RWPE2 (cell line): ENCODE data around the gene TSSK6.

Experiments
- ATAC-seq: fragments of 200-7000 bp; cut with Tn5 transposase; 3 replicates; pipeline ENCODE4 v1.9.1; 2021; ENCODE audit warnings: low read depth
- DNase-seq: peaks from one replicate; pipeline ENCODE4 v3.0.0-alpha.2; 2020; ENCODE audit warnings: low spot score
- H3K27ac ChIP-seq: fragments of 450-650 bp; 2 replicates; pipeline ENCODE4 v1.5.1; 2017; ENCODE audit warnings: mild to moderate bottlenecking; ENCODE audit not compliant: poor library complexity, severe bottlenecking
- H3K27me3 ChIP-seq: fragments of 250-450 bp; sonication (Bioruptor Pico); 2 replicates; pipeline ENCODE4 v1.5.1; 2021; ENCODE audit warnings: mild to moderate bottlenecking, moderate library complexity; ENCODE audit not compliant: insufficient read depth, poor library complexity, severe bottlenecking
- H3K36me3 ChIP-seq: fragments of 250-450 bp; sonication (Bioruptor Pico); 2 replicates; pipeline ENCODE4 v1.5.1; 2020; ENCODE audit warnings: low read depth, mild to moderate bottlenecking, moderate library complexity
- H3K4me1 ChIP-seq: fragments of 250-450 bp; sonication (Bioruptor Pico); 2 replicates; pipeline ENCODE4 v1.5.1; 2021; ENCODE audit warnings: mild to moderate bottlenecking, moderate library complexity; ENCODE audit not compliant: insufficient read depth, poor library complexity, severe bottlenecking
- H3K4me3 ChIP-seq: fragments of 250-450 bp; sonication (Bioruptor Pico); 2 replicates; pipeline ENCODE4 v1.5.1; 2021; ENCODE audit warnings: mild to moderate bottlenecking, moderate library complexity; ENCODE audit not compliant: severe bottlenecking
- H3K9me3 ChIP-seq: fragments of 250-450 bp; sonication (Bioruptor Pico); 2 replicates; pipeline ENCODE4 v1.5.1; 2021; ENCODE audit warnings: mild to moderate bottlenecking, moderate library complexity; ENCODE audit not compliant: severe bottlenecking
- TF ChIP-seq, protein P1 (sequence below): fragments of 450-650 bp; IDR thresholded peaks from one replicate; pipeline ENCODE4 v1.5.1; 2017; ENCODE audit warnings: mild to moderate bottlenecking, moderate library complexity; ENCODE audit not compliant: poor library complexity, severe bottlenecking

TSSK6 gene

DNA sequence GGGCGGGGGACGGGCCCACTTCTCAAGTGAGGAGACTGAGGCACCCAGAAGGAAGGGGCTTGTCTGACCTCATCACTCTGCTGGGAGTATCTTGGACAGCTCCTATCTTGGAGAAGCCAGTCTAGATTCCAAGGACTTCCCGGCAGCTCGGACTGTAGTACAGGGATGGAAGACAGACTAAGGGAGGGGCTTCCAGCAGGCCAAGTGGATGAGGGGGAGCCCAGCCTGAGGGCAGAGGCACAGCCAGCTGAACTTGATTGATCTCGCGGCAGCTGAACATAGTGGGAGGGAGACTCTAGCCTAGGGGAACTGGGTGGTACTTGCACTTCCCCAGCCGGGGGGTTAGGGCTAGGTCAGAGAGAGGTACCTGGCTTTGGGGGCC lies 23.4 kb upstream of the TSSK6 start:
- H3K4me3 ChIP-seq: no peak overlapping the region
- H3K9me3 ChIP-seq: no peaks in the 10 kb centered on the region
- H3K27me3 ChIP-seq: peaks cover 18% of the 10 kb centered on the region
- TF ChIP-seq, protein P1, sequence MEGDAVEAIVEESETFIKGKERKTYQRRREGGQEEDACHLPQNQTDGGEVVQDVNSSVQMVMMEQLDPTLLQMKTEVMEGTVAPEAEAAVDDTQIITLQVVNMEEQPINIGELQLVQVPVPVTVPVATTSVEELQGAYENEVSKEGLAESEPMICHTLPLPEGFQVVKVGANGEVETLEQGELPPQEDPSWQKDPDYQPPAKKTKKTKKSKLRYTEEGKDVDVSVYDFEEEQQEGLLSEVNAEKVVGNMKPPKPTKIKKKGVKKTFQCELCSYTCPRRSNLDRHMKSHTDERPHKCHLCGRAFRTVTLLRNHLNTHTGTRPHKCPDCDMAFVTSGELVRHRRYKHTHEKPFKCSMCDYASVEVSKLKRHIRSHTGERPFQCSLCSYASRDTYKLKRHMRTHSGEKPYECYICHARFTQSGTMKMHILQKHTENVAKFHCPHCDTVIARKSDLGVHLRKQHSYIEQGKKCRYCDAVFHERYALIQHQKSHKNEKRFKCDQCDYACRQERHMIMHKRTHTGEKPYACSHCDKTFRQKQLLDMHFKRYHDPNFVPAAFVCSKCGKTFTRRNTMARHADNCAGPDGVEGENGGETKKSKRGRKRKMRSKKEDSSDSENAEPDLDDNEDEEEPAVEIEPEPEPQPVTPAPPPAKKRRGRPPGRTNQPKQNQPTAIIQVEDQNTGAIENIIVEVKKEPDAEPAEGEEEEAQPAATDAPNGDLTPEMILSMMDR: no peak
- H3K27ac ChIP-seq: no peak overlapping the region
- no peak for DNase-seq
- 0 out of 3 replicates have a peak, but pooled peaks have one; percentile 3 for ATAC-seq
- H3K4me1 ChIP-seq: no peaks in the 10 kb centered on the region
- H3K36me3 ChIP-seq: no peaks in the 10 kb centered on the region

DNA sequence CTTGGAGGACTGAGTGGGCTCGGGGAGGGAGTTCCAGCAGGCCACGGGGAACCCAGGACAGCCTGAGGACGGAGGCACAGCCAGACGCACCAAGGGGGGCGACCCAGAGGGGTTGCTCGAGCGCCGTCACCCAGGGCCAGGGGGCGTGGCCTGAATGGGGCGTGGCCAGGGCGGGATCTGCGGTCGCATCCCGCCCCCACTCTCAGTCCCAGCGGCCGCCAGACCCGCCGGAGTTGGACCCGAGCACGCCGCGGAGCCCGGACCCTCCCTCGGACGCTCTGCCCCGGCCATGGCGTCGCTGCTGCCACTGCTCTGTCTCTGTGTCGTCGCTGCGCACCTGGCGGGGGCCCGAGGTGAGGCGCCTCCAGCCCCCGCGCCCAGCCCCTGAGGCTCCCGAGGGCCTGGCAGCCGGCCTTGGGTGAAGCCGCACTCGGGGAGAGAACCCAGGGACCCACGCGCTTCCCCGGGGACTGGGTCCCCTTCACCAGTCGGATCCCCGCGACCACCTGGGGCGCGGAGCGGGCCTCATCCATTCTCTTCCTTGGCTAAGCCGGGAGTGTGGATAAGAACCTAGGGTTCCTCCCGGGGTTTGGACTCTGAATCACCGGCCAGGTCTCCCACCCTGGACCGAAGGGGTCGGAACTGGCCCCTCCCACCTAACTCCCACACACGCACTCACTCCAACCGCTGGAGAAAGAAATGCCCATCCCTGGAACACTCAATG lies 22.9 kb upstream of the TSSK6 start, which contains the start of gene CILP2:
CILP2 (plus strand) TSS at position 205 of the 724 bp plus-strand sequence; CDS start at position 290, 85 bp downstream.
- peak; percentile 73 for DNase-seq

DNA sequence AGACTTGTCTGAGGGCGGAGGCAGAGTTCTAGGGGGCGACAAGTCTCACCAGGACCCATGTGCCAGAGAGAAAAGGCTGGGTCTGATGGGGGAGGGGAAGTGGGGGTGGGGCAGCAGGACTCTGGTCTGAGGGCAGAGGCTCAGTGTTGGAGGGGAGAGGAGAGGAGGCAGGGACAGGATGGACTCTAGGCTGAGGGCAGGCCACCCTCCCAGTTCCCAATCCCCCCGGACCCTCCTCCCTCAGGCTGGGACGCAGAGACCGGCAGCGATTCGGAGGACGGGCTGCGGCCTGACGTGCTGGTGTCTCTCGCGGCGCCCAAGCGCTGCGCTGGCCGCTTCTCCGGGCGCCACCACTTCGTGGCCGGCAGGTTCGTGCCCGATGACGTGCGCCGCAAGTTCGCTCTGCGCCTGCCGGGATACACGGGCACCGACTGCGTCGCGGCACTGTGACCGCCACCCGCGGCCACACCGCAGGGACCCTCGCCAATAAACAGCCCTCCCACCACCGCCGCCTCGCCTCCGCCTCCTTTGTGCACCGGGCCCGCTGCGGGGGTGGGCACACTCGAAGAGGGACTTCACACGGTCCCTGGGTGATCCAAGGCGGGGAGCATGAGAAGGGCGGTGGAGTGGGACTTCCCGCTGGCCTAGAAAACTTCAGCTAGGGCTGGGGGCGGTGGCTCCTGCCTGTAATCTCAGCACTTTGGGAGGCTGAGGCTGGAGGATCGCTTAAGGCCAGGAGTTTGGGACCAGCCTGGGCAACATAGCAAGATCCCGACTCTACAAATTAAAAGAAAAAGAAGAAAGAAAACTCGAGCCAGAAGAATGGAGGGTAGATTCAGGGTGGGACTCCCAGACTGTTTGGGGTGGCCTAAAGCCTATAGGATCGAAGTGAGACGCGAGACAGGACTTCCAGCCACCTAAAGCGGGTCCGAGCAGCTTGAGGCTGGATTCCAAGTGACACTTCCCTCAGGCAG lies 22.0 kb upstream of the TSSK6 start:
- peak; percentile 59 for DNase-seq
- no peak for ATAC-seq
- no peaks in the 10 kb centered on the region for H3K4me1 ChIP-seq
- no peaks in the 10 kb centered on the region for H3K9me3 ChIP-seq
- TF ChIP-seq, protein P1: no peak
- H3K27me3 ChIP-seq: peaks cover 18% of the 10 kb centered on the region
- no peaks in the 10 kb centered on the region for H3K36me3 ChIP-seq
- H3K27ac ChIP-seq: no peak overlapping the region
- H3K4me3 ChIP-seq: no peak overlapping the region

More for the DNA sequence above, 22.9 kb upstream of the TSSK6 start, which contains the start of gene CILP2:
- Histone ChIP-seq H3K36me3 (no peaks in the 10 kb centered on the region), H3K27ac (no peak within 1 kb of the TSS), H3K4me3 (peak within 1 kb of the TSS; percentile 20), H3K9me3 (no peaks in the 10 kb centered on the region), H3K4me1 (no peaks in the 10 kb centered on the region), H3K27me3 (peaks cover 18% of the 10 kb centered on the region)
- TF ChIP-seq, protein P1: no peak
- peak; percentile 11 for ATAC-seq

GRCh38 chr19:19535311-19536191 lies 20.2 kb upstream of the TSSK6 start:
- peak; percentile 65 for DNase-seq
- Histone ChIP-seq H3K4me3 (no peak overlapping the region), H3K36me3 (no peaks in the 10 kb centered on the region), H3K27ac (no peak overlapping the region), H3K4me1 (no peaks in the 10 kb centered on the region), H3K9me3 (no peaks in the 10 kb centered on the region), H3K27me3 (peaks cover 18% of the 10 kb centered on the region)
- TF ChIP-seq, protein P1: no peak
- ATAC-seq: no peak
